ENCODE measurements around the gene RNF208.

DNA sequence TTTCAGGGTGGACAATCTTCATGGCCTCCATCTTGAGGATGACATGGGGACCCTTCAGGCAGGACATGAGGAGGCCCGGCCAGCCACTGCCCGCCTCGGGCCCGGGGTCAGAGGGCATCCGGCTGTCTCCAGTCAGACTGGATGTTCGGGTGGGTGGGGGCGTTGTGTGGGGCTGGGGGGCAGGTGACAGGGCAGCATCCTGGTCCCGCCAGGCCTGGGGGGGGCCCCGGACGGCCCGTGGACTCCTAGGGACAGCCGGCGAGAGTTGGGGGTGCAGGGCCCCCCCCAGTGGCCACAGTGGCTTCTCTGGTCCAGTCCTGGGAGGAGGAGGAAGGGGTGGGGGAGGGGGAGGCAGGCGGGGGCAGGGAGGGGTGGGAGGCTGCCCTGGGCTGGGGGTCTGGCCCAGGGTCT lies 940 bp downstream of the RNF208 start:
- no peak for TF ChIP-seq POLR2A (IDR thresholded peaks at IDR 0.05)
- TF ChIP-seq, protein P1, sequence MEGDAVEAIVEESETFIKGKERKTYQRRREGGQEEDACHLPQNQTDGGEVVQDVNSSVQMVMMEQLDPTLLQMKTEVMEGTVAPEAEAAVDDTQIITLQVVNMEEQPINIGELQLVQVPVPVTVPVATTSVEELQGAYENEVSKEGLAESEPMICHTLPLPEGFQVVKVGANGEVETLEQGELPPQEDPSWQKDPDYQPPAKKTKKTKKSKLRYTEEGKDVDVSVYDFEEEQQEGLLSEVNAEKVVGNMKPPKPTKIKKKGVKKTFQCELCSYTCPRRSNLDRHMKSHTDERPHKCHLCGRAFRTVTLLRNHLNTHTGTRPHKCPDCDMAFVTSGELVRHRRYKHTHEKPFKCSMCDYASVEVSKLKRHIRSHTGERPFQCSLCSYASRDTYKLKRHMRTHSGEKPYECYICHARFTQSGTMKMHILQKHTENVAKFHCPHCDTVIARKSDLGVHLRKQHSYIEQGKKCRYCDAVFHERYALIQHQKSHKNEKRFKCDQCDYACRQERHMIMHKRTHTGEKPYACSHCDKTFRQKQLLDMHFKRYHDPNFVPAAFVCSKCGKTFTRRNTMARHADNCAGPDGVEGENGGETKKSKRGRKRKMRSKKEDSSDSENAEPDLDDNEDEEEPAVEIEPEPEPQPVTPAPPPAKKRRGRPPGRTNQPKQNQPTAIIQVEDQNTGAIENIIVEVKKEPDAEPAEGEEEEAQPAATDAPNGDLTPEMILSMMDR (IDR thresholded peaks at IDR 0.05 in 4 of 5, conservative IDR thresholded peaks at IDR 0.05 in 1 of 5): no peak

Data from gastrocnemius medialis (tissue), 4 donors.